Myometrial cell (primary cell): ENCODE data around the gene TTLL8. TPM values are rescaled to one million over a fixed set of nuclear protein-coding genes. Genes with fewer than 3 reads are reported as not detected.

Source experiments
- total RNA-seq: library from RNA; depleted of rRNA; stranded (reverse); fragments of >200 nt; gene quantifications from 2 replicates; pipeline ENCODE4 v1.2.3, GENCODE V29; 2015

The TTLL8 gene
- not detected in 2 replicates for total RNA-seq

DNA sequence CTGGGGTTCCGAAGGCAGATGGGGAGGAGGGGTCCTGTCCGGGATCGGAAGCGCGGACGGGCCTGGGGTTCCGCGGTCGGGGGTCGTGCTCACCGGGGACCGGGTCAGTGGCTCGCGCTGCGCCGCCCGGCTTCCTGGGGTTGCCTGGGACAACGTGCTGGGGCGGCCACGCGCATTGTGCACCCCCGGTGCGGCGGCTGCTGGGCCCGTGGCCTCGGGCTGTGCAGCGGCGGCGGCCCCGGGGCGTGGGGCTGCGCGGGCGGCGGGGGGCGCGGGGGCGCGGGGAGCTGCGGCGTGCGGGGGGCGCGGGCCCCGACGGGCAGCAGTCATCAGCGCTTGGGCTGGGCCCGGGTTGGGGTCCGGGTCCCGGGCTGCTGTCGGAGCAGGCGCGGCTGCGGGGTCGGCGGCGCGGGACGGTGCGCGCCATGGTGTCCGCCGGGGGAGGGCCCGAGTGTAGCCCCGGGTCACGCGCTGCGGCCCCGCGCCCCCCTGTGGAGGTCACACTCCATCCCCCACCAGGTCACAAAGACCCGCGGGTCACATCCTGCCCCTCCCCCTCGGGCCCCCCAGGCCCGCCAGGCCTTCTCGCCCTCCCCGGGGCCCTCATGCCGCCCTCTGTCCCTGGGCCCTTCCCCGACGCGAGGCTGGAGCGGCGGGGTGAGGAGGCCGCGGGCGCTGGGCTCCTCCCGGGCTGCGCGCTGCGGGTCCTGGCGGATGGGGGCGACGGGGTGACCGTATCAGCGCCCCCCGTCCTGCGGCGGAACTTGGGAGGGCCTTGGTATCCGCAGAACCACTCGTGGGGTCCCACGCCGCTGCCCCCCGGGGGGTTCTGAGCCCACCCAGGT, at the start of gene TTLL8:
TSS of gene TTLL8 (minus strand) at position 238 of the 845 bp plus-strand sequence.

DNA sequence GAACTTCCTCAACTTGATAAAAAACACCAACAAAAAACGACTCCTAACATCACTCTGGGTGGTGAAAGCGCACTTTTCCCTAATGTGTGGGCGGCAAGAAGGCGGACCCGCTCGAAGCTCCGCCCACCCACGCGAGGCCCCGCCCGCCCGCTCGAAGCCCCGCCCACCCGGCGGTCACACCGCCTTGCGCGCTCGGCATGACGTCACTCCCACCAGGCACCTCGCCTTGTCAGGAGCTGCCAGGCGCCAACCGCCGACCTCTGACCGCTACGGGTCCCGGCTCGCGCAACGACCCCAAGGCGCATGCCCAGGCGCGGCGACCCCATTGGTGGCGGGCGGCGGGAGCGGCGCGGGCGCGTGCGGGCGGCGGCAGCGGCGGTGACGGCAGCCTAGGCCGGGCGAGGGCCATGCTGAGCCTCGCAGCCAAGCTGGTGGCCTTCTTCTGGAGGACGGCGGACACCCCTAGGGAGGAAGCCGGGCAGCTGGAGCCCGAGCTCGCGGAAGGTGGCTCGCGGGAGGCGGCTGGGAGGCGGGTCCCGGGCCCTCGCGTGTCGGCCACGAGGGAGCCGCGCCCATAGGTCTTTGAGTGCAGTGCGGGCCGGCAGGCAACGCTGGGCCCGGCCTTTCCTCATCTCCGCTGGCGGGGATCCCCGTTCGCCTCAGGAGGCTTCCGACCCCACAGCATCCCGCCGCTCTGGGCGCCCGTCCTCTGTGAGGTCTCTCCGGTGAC, 31.7 kb upstream of the TTLL8 start, which contains the start of gene MOV10L1:
TSS of gene MOV10L1 (plus strand) at position 325 of the 730 bp plus-strand sequence. CDS start at position 408, 83 bp downstream.

DNA sequence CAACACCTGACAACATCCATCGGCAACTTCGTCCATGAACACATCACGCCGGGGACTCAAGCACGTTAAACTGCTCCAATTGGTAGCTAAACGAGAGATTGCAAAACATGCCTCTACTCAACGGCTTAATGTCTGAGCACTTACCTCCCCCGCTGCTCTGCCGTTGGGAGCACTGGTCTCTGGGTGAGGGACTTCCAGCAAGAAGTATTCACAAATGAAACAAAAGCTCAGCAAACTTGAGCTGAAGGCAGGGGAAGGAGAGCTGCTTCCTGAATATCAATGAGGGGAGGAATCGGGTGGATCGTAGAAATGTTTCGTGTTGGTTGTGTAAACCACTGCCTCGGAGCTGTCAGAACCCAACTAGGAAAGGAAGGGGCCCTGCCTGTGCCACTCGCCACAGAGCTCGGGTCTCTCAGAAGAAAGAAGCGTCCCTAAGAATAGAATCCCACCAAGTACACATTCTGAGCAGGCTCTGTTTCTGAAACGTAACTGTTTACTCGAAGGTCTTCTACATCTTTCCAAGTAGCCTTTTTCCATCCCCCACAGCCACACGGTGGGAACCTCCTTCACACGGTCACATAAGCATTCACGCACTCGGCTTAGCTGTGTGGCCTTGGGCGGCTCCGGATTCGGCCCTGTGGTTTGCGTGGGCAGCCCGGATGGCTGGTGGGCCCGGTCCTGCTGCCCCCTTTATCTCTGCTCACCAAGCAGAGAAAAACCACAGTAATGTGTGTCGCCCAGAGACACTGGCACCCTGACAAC, 27.3 kb upstream of the TTLL8 start, which contains the start of gene MLC1:
TSS of gene MLC1 (minus strand) at position 216 of the 762 bp plus-strand sequence. CDS start 524 bp downstream, outside the sequence.

DNA sequence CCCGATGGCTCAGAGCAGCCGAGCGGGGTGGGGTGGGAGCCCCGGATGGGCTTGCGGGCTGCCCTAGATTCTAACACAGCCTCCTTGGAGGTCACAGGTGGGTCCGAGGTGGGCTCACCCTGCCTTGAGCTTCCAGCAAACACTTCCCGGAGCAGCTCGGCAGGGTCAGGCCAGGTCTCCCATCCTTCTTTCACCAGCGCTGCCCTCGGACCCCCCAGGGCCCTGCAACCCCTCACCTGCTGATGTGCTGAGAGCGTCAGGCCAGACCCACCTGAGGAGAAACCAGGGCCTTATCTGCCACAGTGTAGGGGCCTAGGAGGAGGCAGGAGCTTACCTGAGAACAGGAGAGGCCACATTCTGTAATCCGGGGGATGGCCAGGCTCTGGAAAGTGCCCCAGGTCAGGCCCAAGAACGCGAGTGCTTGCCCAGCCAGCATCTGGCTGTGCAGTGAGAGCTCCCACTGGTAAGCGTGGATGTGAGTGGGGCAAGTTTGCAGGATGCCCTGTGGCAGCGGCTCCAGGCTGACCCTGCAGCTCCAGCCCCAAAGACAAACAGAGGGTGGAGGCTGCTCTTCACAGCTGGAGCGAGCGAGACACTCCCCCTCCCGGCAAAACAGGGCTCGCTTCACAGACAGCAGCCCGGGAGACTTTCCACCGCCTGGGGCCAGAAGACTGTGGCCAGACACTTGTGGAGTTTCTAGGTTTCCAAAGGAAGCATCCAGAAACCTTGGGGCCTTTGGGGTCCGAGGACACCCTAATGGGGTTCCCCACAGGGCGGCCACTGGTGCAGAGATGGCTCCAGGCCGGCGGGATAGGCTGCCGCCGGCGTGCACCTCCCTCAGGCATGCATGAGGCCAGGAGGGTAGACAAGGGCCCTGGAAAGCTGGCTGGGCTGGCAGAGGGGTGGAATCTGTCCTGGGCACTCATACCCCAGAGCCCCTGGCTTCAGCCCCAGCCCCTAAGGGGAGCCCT, 45.6 kb downstream of the TTLL8 start, which contains the start of gene IL17REL:
TSS of gene IL17REL (minus strand) at position 555 of the 971 bp plus-strand sequence. CDS start at position 436, 119 bp downstream.

Other genes starting within 250 kb of the TTLL8 start
- gene BRD1, start 230.4 kb downstream of the TTLL8 start, total RNA-seq, result 12.1 and 18.4 TPM in 2 replicates
- gene ZBED4, start 204.5 kb downstream of the TTLL8 start, total RNA-seq, result 6.9 and 7.8 TPM in 2 replicates
- gene ALG12, start 139.9 kb downstream of the TTLL8 start, total RNA-seq, result 24.2 and 24.6 TPM in 2 replicates
- gene CRELD2, start 139.7 kb downstream of the TTLL8 start, total RNA-seq, result 102 and 105 TPM in 2 replicates
- 39.9 and 46.1 TPM in 2 replicates for gene PIM3, start 97.5 kb downstream of the TTLL8 start, total RNA-seq
- not detected in 2 replicates for gene IL17REL, start 45.5 kb downstream of the TTLL8 start, total RNA-seq
- 0.29 TPM in 1 of 2 replicates, not detected in the other for gene MLC1, start 27.1 kb upstream of the TTLL8 start, total RNA-seq
- gene MOV10L1, start 31.7 kb upstream of the TTLL8 start, total RNA-seq, result 0.89 and 1.2 TPM in 2 replicates
- under 0.01 and 1.1 TPM in 2 replicates for gene PANX2, start 112.4 kb upstream of the TTLL8 start, total RNA-seq
- 35.6 and 44.1 TPM in 2 replicates for gene TRABD, start 127.6 kb upstream of the TTLL8 start, total RNA-seq
- gene SELENOO, start 142.7 kb upstream of the TTLL8 start, total RNA-seq, result 34.0 and 35.6 TPM in 2 replicates
- 16.8 and 27.1 TPM in 2 replicates for gene TUBGCP6, start 186.7 kb upstream of the TTLL8 start, total RNA-seq
- 30.0 and 38.8 TPM in 2 replicates for gene HDAC10, start 193.0 kb upstream of the TTLL8 start, total RNA-seq
- gene MAPK12, start 203.4 kb upstream of the TTLL8 start, total RNA-seq, result 36.5 and 51.0 TPM in 2 replicates
- gene MAPK11, start 212.1 kb upstream of the TTLL8 start, total RNA-seq, result 14.4 and 26.8 TPM in 2 replicates
- gene PLXNB2, start 249.3 kb upstream of the TTLL8 start, total RNA-seq, result 161 and 185 TPM in 2 replicates